ENCODE measurements around the gene JAK1. TPM values are rescaled to one million over a fixed set of nuclear protein-coding genes. Genes with fewer than 3 reads are reported as not detected.

Gene JAK1
- total and polyA plus RNA-seq, 2 experiments from 2014 or later: 8.0 to 19.5 TPM

GRCh38 chr1:64844609-64845008 is 121.7 kb downstream of the JAK1 start:
- no peaks in the 10 kb centered on the region for H4K20me1 ChIP-seq (replicated peaks; ENCODE audit: insufficient read depth)
- H3K27me3 ChIP-seq (ENCODE audit: insufficient read depth): no peaks in the 10 kb centered on the region
- H3F3A ChIP-seq (replicated peaks; ENCODE audit: low read depth): no peaks in the 10 kb centered on the region
- no peaks in the 10 kb centered on the region; the same call in 1 of the 2 replicates for H3K36me3 ChIP-seq (ENCODE audit: insufficient read depth)
- H3K4me2 ChIP-seq: no peak overlapping the region
- H3K4me1 ChIP-seq (ENCODE audit: insufficient read depth): no peaks in the 10 kb centered on the region
- Mint-ChIP-seq H3K4me1 (peaks cover 6% of the 10 kb centered on the region; the same call in 2 of the 3 replicates), H3K4me3 (no peak overlapping the region), H3K27me3 (ENCODE audit: insufficient read depth, low read depth, poor library complexity) (peaks cover 8% of the 10 kb centered on the region), H3K36me3 (ENCODE audit: low read depth) (peaks cover 11% of the 10 kb centered on the region; the same call in 2 of the 3 replicates), H3K9me3 (no peaks in the 10 kb centered on the region), H3K27ac (no peak overlapping the region)
- H2AFZ ChIP-seq: no peak overlapping the region
- no peak overlapping the region for H3K27ac ChIP-seq (ENCODE audit: low read depth)
- DNase-seq (ENCODE audit: low spot score) (no peak), ATAC-seq (no peak)
- TF ChIP-seq ZNF114 (CRISPR knock-in tag; IDR thresholded peaks at IDR 0.05) (no peak), POLR2AphosphoS5 (IDR thresholded peaks at IDR 0.05; ENCODE audit: low read depth) (no peak), JUNB (IDR thresholded peaks at IDR 0.05; ENCODE audit: unreplicated experiment) (no peak), ZNF462 (CRISPR knock-in tag; IDR thresholded peaks at IDR 0.05) (no peak), CTCF (conservative IDR thresholded peaks at IDR 0.05; ENCODE audit: low read depth in 2 of 2) (no peak), ZNF331 (CRISPR knock-in tag; IDR thresholded peaks at IDR 0.05; ENCODE audit: low read depth) (no peak), EZH2 (IDR thresholded peaks at IDR 0.05; ENCODE audit: low read depth, unreplicated experiment) (no peak), REST (IDR thresholded peaks at IDR 0.05; ENCODE audit: unreplicated experiment) (no peak), STAT1 (IDR thresholded peaks at IDR 0.05; ENCODE audit: unreplicated experiment) (no peak), ETS1 (IDR thresholded peaks at IDR 0.05) (no peak), CREB1 (CRISPR knock-in tag; IDR thresholded peaks at IDR 0.05; ENCODE audit: low read depth) (no peak)
- no peaks in the 10 kb centered on the region for H3K79me2 ChIP-seq (replicated peaks; ENCODE audit: insufficient read depth)
- no peak overlapping the region for H3K4me3 ChIP-seq
- H3K9me2 ChIP-seq (ENCODE audit: insufficient read depth): 0 out of 2 replicates have a peak, but pooled peaks cover 6% of the 10 kb centered on the region

All from GM23338 (cell line).